ENCODE data around the gene GGCX.
A peak's percentile ranks its signal among the peaks of the same experiment; 100 is the strongest.

The GGCX gene

GRCh38 chr2:85539361-85540132 is 21.7 kb downstream of the GGCX start:
- no peak for DNase-seq

- peak; percentile 90 for DNase-seq
Observed at GRCh38 chr2:85538507-85539360, 22.6 kb downstream of the GGCX start, which contains the start of gene MAT2A. Gene MAT2A, plus strand, starts transcription at chr2:85539168. Its CDS starts 120 bp downstream, at chr2:85539288.

- peak; percentile 65 for DNase-seq
Observed at GRCh38 chr2:85537600-85538506, 23.4 kb downstream of the GGCX start.

DNA sequence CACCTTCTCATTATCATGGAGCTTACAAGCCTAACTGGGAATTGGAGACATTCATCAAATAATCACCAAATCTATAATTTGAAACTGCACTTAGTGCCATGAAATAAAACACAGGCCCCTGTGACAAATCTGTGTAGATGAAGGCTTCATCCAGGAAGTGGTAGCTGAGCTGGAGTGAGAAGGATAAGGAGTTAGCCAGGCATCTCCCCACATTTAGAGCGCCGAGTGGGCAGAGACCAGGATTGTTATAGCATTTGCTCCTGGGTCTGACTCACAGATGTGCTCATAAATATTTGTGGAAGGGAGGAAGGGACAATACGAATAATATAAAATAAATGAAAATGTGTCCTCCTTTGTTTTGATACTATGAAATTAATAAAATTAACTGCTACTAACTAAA is 24.8 kb downstream of the GGCX start:
- no peak for DNase-seq

- DNase-seq = no peak
Observed at GRCh38 chr2:85534881-85535280, 26.4 kb downstream of the GGCX start.

DNA sequence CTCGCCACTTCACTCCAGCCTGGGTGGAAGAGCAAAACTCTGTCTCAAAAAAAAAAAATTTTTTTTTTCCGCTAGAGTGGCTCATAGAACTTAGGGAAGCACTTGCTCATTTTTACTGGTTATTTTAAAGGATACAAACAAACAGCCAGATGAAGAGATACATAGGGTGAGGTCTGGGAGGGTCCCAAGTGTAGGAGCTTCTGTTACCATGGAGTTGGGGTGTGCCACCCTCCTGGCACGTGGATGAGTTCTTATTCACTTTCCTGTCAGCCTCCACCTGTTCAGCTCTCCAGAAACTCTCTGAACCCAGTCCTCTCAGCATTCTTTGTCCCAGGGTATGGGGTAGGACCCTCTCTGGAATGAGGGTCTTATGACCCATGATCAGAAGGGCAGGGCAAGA is 27.2 kb downstream of the GGCX start:
- no peak for DNase-seq

GRCh38 chr2:85531589-85531988 is 29.7 kb downstream of the GGCX start:
- DNase-seq = no peak

DNA sequence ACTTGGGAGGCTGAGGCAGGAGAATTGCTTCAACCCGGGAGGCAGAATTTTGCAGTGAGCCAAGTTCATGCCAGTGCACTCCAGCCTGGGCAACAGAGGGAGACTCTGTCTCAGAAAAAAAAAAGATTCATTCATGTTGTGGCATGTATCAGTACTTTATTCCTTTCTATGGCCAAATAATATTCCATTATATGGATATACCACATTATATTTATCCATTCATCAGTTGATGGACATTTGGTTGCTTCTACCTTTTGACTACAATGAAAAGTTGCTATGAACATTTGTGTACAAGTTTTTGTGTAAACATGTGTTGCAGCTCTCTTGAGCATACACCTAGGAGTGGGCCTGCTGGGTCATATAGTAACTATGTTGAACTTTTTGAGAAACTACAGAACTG is 31.5 kb downstream of the GGCX start:
- DNase-seq = no peak

GRCh38 chr2:85528355-85528754 is 32.9 kb downstream of the GGCX start:
- no peak for DNase-seq

DNA sequence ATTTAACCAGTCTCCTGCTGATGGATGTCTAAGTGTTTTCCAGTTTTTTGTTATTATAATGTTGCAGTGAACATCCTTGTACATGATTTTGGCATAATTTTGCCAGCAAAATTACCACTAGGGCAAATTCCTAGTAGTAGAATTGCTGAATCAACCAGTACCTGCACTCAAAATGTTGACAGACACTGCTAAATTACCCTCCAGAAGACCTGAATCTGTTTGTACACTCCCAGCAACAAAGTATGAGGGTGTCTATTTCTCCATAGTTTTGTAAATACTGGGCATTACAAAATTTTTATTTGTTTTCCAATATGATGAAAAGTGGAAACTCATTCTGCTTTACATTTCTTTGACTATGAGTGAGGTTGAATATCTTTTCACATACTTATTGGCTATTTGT is 33.5 kb downstream of the GGCX start:
- DNase-seq = no peak

DNA sequence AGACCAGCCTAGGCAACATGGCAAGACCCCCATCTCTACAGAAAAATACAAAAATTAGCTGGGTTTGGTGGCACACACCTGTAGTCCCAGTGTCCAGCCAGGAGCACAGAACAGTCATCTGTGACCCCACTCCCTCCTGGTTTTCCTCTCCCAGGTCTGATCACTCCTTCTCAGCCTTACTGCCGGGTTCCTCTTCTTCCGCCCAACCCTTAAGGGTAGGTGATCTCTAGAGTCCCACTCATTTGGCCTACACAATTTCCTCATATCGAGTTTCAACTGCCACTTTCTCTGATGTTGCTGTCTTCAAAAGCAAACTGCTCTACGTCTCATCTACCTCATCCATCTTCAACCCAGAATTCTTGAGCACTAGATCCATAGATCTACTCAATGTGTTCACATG is 35.7 kb downstream of the GGCX start:
- DNase-seq = no peak

DNA sequence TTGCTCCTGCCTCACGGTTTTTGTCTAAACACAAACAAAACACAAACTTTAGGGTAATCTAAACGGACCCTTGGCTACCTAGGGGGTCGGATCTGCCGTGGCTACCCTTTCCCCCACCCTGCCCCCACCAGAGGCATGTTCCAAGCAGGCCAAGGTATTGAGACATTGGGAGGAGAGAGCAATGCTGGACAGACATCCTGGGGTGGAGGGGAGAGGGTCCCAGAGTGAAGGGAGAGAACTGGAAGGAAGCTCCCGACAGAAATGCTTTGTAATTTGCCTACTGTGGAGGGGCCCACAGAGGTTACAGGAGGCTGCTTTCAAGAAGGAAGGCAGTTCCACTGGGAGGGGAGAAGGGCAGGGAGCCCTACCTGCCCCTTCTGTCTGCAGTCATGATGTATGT is 36.3 kb downstream of the GGCX start:
- DNase-seq = no peak

- DNase-seq = no peak
Observed at GRCh38 chr2:85524336-85524908, 36.9 kb downstream of the GGCX start.

DNA sequence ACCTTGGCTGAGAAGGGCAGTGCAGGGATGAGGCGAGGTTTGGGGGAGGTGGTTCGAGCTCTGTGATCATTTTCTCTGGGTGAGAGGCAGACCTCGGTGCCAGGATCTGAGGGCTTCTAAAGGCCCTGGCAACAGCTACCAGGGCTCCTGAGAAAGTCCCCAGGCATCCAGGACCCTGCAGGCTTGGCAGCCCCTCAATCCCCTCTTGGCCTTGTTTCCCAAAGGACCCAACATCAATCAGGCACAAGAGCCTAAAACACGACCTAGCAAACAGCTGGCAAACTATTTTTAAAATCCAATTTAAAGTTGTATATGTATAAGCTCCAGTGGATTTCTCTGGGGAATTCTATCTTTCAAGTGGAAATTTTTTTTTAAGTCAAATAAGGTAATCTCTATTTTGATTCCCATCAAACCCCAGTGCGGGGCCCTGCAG is 37.4 kb downstream of the GGCX start:
- DNase-seq = no peak

GRCh38 chr2:85523062-85523902 is 38.0 kb downstream of the GGCX start:
- no peak for DNase-seq

DNA sequence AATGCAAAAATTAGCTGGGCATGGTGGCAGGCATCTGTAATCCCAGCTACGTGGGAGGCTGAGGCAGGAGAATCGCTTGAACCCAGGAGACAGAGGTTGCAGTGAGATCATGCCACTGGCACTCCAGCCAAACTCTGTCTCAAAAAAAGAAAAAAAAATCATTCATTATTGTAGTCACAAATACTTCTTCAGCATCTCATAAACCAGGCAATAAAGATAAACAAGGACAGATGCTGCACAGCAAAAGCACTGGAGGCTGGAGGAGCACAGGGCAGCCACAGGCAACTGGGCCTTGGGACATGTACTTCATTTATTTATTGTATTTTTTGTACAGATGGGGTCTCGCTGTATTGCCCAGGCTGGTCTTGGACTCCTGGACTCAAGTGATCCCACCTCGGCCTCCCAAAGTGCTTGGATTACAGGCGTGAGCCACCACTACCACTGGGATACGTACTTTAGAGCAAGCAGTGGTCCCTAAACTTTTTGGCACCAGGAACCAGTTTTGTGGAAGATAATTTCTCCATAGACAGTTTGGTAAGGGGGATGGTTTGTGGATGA is 39.1 kb downstream of the GGCX start:
- no peak for DNase-seq

GRCh38 chr2:85516653-85517389 is 44.5 kb downstream of the GGCX start:
- DNase-seq = no peak

DNA sequence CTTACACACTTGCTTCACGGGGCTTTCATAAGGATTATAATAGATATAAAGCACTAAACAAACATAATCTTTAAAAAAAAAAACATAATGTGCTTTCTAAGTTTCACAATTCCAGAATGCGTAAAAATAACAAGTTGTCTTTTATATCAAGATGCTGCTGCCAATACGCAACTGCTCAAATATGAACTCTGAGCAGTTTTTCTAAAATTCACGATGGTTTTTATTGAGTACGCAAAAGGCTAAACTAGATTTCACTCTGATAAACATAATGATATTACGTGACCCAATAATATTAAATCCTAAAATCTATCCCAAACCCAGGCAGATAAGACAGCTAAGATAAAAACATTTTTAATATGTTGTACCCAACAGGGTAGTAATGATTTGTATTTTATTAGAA is 47.0 kb downstream of the GGCX start:
- no peak for DNase-seq

DNA sequence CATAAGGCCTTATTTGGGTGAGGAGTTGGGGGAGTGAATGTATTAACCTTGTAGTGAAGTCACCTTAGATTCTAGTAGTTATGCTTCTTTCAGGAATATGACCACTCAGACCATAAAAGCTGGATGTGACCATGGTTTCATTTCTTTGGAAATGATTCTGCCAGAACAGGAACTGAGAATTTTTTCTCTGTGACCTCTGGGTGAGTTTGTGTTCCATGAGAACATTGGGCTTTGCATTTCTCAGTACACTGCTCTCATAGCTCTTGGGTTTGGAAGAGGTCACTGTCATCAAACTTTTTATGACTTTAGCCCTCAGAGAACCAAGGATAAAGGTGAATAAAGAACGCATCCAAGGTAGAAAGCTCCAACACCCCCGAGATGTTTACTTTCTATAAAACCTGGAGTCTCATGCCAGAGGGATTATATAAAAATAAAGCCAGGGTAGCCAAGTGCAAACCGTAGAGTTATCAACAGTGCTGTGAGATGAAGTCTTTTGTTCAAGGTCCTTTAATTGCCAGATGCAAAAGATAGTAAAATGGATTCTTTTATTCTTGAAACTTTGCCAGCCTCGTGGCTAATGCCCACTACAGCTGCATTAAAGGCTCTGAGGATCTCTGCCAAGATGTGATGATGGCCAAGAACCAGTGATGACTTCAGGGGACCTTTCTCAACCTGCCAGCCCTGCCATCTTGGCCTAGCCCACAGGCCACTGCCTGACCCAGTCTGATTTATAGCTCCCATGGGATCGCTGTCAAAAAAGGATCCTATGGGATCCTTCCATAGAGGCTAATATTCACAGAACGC is 50.1 kb downstream of the GGCX start:
- no peak for DNase-seq

GRCh38 chr2:85506768-85507181 is 54.5 kb downstream of the GGCX start:
- no peak for DNase-seq

Measured in NCI-H1694 treated with DMSO at 0.1 percent for 48 hours (cell line).